WTC11 (cell line): ENCODE measurements around the gene TEX28.
"Not testable (repeated sequence)": the region's sequence is repeated elsewhere in the genome, so short reads cannot be mapped to it uniquely, and the experiment has no call there.

Source experiments
- IRF2 ChIP-seq: sonication (generic); formaldehyde crosslinking; IDR thresholded peaks from 2 replicates; pipeline ENCODE4 v1.8.0; 2022; ENCODE audit warnings: low read depth, missing genetic modification reagents, borderline replicate concordance
- TF ChIP-seq, protein P1 (sequence below): fragments of 250-450 bp; sonication (Bioruptor Pico); IDR thresholded peaks from 2 replicates; pipeline ENCODE4 v2.1.2; 2022; ENCODE audit warnings: mild to moderate bottlenecking, moderate library complexity
- TF ChIP-seq, protein P2 (sequence below): sonication (generic); formaldehyde crosslinking; IDR thresholded peaks from 2 replicates; pipeline ENCODE4 v1.8.1; 2022; ENCODE audit warnings: low read depth, mild to moderate bottlenecking, moderate library complexity, missing genetic modification reagents, borderline replicate concordance
- TF ChIP-seq, protein P3 (sequence below): fragments of 200-600 bp; IDR thresholded peaks from 2 replicates; pipeline ENCODE4 v1.8.0; 2022; ENCODE audit warnings: antibody characterized with exemption
- TF ChIP-seq, protein P4 (sequence below): sonication (generic); formaldehyde crosslinking; IDR thresholded peaks from 2 replicates; pipeline ENCODE4 v1.8.1; 2022; ENCODE audit warnings: low read depth, missing genetic modification reagents, borderline replicate concordance

DNA sequence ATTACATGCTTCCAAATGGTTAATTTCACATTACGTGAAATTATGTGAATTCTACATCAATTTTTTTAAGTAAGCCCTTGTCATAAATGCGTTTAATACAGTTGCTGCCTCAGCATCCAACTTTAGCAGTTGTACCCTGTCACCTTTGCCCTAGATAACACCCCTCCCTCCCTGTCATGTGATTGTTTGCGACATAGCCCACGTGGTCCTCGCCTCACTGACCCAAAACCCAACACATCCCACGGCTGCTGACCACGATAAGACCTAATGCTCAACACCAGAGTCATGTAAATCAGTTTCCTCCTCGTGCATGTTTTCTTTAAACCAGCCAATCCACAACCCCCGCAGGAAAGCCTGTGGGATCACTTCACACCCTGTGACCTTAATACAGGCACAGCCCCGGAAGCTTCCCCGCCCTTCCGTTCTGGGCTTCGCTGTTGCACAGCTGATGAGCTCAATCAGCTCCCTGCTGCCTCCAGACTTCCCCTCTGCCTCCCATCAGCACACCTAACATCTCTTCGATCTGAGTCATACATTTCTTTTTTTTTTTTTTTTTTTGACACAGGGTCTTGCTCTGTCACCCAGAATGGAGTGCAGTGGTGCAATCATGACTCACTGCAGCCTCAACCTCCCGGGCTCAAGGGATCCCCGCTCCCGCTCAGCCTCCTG is 47.4 kb downstream of the TEX28 start:
- TF ChIP-seq, protein P1, sequence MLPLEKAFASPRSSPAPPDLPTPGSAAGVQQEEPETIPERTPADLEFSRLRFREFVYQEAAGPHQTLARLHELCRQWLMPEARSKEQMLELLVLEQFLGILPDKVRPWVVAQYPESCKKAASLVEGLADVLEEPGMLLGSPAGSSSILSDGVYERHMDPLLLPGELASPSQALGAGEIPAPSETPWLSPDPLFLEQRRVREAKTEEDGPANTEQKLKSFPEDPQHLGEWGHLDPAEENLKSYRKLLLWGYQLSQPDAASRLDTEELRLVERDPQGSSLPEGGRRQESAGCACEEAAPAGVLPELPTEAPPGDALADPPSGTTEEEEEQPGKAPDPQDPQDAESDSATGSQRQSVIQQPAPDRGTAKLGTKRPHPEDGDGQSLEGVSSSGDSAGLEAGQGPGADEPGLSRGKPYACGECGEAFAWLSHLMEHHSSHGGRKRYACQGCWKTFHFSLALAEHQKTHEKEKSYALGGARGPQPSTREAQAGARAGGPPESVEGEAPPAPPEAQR (CRISPR knock-in tag): not testable (repeated sequence)
- TF ChIP-seq, protein P2, sequence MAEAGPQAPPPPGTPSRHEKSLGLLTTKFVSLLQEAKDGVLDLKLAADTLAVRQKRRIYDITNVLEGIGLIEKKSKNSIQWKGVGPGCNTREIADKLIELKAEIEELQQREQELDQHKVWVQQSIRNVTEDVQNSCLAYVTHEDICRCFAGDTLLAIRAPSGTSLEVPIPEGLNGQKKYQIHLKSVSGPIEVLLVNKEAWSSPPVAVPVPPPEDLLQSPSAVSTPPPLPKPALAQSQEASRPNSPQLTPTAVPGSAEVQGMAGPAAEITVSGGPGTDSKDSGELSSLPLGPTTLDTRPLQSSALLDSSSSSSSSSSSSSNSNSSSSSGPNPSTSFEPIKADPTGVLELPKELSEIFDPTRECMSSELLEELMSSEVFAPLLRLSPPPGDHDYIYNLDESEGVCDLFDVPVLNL: not testable (repeated sequence)
- not testable (repeated sequence) for TF ChIP-seq IRF2 (CRISPR knock-in tag)
- TF ChIP-seq, protein P3, sequence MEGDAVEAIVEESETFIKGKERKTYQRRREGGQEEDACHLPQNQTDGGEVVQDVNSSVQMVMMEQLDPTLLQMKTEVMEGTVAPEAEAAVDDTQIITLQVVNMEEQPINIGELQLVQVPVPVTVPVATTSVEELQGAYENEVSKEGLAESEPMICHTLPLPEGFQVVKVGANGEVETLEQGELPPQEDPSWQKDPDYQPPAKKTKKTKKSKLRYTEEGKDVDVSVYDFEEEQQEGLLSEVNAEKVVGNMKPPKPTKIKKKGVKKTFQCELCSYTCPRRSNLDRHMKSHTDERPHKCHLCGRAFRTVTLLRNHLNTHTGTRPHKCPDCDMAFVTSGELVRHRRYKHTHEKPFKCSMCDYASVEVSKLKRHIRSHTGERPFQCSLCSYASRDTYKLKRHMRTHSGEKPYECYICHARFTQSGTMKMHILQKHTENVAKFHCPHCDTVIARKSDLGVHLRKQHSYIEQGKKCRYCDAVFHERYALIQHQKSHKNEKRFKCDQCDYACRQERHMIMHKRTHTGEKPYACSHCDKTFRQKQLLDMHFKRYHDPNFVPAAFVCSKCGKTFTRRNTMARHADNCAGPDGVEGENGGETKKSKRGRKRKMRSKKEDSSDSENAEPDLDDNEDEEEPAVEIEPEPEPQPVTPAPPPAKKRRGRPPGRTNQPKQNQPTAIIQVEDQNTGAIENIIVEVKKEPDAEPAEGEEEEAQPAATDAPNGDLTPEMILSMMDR: not testable (repeated sequence)
- TF ChIP-seq, protein P4, sequence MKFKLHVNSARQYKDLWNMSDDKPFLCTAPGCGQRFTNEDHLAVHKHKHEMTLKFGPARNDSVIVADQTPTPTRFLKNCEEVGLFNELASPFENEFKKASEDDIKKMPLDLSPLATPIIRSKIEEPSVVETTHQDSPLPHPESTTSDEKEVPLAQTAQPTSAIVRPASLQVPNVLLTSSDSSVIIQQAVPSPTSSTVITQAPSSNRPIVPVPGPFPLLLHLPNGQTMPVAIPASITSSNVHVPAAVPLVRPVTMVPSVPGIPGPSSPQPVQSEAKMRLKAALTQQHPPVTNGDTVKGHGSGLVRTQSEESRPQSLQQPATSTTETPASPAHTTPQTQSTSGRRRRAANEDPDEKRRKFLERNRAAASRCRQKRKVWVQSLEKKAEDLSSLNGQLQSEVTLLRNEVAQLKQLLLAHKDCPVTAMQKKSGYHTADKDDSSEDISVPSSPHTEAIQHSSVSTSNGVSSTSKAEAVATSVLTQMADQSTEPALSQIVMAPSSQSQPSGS (CRISPR knock-in tag): not testable (repeated sequence)
